GM18526 (cell line): Measurements from ENCODE around the gene MPST.

ENCODE experiments used
- POLR2A ChIP-seq: IDR thresholded peaks from 3 replicates; pipeline ENCODE4 v1.6.1; 2011; ENCODE audit not compliant: insufficient read length; ENCODE audit errors: extremely low read depth

The MPST gene

GRCh38 chr22:37058917-37059701, 39.6 kb downstream of the MPST start:
- TF ChIP-seq POLR2A: no peak

DNA sequence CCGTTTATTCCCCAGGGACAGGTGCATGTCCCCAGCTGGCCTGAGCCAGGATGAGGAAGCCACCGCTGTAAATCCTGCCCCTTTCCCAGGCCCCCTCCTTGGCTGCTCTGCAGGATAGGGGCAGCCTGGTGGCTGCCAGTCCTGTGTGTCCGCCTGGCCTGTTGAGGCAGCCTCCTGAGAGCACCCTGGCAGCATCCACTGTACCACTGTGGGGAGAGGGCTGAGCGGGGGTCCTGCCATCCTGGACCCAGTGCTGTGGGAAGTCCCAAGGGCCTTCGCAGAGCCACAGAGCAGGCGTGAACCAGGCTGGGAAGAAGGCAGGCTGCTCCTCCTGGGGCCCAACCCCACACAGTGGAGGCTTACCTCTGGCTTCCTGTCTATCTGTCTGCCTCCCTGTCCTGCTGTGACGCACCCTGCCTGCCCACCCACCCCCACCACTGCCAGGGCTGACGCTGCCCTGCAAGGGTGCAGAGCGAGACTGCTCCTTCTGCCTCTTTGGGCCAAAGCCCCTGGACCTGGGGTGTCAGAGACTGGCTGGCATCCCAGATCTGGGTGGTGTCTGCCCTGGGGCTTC, 40.4 kb downstream of the MPST start:
- TF ChIP-seq POLR2A: no peak

DNA sequence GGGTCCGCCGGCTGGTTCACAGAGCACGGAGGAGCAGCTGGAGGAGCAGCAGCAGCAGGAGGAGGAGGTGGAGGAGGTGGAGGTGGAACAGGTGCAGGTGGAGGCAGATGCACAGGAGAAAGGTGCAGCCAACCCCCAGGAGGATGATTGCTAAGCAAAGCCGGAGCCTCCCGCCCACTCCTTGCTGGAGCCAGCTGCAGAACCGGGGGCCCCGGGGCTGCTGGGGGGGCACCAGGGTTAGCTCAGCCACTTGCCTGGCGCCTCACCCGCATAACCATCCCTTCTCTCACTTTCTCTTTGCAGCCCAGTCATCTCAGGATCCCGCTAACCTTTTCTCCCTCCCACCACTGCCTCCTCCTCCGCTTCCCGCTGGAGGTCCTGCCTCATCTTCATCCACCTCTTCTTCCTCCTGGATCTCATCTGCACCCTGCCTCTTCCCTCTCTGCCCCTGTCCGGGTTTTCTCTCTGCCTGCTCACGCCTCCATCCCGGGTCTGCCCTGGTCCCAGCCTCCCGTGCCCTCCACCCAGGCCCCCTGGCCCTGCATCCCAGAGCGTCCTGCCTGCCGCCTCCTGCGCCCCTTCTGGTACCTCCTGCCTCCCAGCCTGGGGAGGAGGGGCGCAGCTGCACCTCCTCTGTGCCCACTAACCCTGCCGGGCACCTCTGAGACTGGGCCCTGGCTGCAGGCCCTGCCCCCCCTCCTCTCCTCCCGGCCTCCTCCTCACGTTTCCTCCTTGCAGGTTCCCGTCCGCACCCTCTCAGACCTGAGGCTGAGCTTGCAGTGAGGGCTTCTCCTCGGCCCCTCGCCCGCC, 41.5 kb downstream of the MPST start:
- TF ChIP-seq POLR2A: no peak

DNA sequence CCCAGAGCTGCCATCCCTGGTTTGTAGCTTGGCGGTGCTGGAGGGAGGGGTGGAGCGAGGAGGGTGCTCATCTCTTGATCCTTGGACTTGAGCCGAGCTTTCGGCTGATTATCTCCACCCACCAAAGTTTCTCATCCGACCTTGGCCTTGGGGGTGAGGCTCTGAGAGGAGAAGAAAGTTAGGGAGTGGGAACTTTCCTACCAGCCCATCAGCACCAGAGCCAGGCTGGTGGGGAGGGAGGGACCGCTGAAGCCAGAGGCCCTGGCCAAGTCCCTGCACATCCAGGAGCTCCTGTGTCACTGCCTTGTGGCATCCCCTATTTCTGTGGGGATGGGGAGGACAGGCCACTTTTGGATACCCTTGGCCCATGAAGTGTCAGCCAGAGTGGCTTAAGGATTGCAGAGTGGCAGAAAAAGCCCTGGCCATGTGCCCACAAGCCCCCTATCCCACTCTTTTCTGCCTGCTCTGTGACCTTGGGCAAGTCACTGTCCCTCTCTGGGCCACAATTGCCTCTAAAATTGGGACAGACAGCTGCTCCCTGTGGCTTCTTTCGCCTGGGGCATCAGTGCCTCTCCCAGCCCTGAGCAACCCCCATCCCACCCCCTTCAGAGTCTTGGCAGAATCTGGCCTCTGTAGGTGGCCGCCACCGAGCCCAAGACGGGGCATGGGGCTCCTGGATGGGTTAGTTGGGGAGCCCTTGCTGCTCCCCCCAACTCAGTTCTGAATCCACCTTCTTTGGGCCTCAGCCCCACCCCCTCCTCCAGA, 42.3 kb downstream of the MPST start:
- TF ChIP-seq POLR2A: no peak

GRCh38 chr22:37062376-37062675, 42.8 kb downstream of the MPST start:
- TF ChIP-seq POLR2A: no peak

DNA sequence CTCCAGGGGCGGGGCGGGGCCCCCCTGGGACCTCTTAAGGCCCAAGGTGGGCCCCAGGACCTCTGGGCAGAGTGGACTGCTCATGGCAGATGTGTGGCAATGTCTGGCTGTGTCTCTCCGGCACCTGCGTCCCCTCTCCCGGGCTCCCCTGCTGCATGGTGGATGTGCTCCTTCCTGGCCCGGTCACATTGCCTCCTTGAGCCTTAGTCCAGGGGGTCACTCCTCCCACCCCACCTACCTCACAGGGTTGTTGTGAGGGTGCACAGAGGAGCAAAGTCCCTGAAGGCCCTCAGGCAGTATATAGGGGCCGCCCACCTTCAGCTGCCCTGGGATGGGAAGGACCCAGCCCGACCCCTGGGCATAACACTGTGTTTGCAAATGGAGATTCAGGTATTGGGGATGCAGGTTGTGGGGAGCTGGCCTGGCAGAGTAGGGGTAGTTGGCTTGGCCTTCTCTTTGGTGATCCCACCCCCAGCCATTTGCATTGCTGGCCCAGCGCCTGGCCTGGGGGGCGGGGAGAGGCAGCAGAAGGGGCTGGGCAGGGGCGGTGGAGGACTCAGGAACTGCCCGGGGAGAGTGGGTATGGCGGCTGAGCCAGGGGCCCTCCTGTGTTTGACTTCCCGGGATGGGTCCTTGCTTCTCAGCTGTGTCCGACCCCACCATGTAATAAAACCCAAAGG, 43.3 kb downstream of the MPST start:
- no peak for TF ChIP-seq POLR2A

- TF ChIP-seq POLR2A: no peak
Observed at GRCh38 chr22:37063431-37064420, 44.2 kb downstream of the MPST start.

GRCh38 chr22:37064553-37064952, 45.0 kb downstream of the MPST start:
- TF ChIP-seq POLR2A: no peak

GRCh38 chr22:37065180-37065579, 45.6 kb downstream of the MPST start:
- TF ChIP-seq POLR2A: no peak

DNA sequence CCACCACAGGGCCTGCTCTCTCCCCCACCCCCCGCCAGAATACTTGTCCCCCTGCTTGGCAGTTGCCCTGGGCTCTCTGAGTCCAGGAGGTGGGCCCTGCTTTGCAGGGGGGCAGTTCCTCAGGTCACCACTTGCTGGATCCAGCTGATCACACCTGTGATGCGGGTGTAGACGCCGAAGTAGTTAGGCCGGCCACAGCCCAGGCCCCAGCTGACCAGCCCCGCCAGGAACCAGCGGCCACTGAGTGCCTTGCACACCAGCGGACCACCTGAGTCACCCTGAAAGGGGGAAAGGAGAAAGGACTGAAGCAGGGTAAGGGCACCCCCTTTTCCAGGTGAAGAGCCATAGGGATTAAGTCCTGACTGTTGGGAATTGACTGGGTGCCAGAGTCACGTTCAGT, 46.4 kb downstream of the MPST start:
- TF ChIP-seq POLR2A: no peak

GRCh38 chr22:37067428-37067827, 47.9 kb downstream of the MPST start:
- no peak for TF ChIP-seq POLR2A

DNA sequence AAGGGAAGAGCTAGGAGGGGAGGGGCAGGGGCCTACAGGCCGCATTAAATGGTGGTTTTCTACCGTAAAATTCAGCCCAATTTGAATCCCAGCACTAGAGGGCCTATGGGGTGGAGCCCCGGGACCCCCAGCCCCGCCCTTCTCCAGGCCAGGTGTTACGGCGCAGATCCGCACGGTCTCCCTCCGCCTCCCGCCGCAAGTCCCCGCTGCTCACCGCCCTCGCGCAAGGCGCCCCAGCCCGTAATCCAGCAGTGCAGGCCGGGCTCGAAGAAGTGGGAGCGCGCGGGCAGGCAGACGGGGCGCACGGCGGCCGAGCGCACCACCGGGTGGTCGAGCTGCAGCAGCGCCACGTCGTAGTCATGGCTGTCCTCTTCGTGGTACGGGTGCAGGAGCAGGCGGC, 49.3 kb downstream of the MPST start:
- TF ChIP-seq POLR2A: no peak

GRCh38 chr22:37069319-37069718, 49.8 kb downstream of the MPST start:
- no peak for TF ChIP-seq POLR2A

GRCh38 chr22:37069719-37070118, 50.2 kb downstream of the MPST start:
- no peak for TF ChIP-seq POLR2A
